Body of pancreas (tissue), 4 donors: ENCODE results near the gene CD80.

Experiments used
- CTCF ChIP-seq, 7 experiments: fragments of 450-650 bp in 4 of 7; fragments of 200-600 bp in 3 of 7; sonication (generic) in 3 of 7; IDR thresholded peaks; one replicate each; pipeline ENCODE4 v1.5.1; 2016 to 2019; ENCODE audit warnings: antibody characterized with exemption in 7 of 7
- POLR2A ChIP-seq, 3 donors: fragments of 450-650 bp; IDR thresholded peaks; one replicate each; pipeline ENCODE4 v1.6.1; 2016; ENCODE audit warnings: antibody characterized with exemption in 3 of 3, mild to moderate bottlenecking in 2 of 3

- TF ChIP-seq CTCF (IDR thresholded peaks at IDR 0.05) (peak in 1 of 7 experiments; percentile 3), POLR2A (IDR thresholded peaks at IDR 0.05) (peak; percentile 72 to 91 (median 84))
Measured at GRCh38 chr3:119579366-119580066, 20.1 kb upstream of the CD80 start, which contains the start of gene ADPRH.
